Activated CD4-positive, alpha-beta T cell treated with anti-CD3 and anti-CD28 coated beads, Interleukin-10, Interleukin-2, amounts not matched to agents 100 ng/mL and 50 ng/mL, durations not matched to agents 16 hours and 8 hours (primary cell): Measurements from ENCODE around the gene LRP1.
"Not testable (repeated sequence)": the region's sequence is repeated elsewhere in the genome, so short reads cannot be mapped to it uniquely, and the experiment has no call there.

Source experiments
- DNase-seq: peaks from one replicate; pipeline ENCODE4 v3.0.0-alpha.2; 2020

Gene LRP1

DNA sequence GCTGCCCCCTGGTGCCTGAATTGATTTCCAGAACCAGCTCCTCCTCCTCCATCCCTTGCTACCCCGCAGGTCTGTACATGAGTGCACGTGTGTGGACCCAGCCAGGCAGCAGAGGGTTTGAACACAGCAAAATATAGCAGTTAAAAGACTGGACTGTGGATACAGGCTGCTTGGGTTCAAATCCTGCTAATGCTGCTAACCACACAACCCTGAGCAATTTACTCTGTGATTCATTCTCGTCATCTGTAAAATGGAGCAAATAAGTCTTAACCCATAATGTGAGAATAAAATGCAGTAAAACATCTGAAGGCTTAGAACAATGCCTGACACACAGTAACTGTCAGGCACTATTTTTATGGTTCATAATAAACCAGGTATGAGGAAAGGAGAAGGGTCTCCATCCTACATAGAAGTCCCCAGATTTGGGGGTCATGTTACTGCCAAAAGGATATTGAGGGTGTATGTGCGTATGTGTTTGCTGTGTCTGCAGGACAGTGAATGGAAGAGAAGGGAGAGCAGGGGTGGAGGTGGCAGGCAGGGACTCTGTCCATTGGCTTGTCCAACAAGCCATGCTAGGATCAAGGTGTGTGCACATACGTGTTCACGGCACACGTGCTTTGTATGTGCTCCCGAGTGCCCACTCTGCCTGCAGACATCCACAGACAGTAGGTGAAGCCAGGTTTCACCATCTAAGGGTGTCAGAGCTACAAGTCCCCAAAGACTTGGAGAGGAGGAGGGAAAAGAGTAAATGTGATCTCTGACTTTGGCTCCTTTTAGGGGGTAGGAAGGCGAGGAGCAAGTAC, 15.6 kb upstream of the LRP1 start:
- no peak for DNase-seq

GRCh38 chr12:57116580-57117281, 11.6 kb upstream of the LRP1 start:
- no peak for DNase-seq

DNA sequence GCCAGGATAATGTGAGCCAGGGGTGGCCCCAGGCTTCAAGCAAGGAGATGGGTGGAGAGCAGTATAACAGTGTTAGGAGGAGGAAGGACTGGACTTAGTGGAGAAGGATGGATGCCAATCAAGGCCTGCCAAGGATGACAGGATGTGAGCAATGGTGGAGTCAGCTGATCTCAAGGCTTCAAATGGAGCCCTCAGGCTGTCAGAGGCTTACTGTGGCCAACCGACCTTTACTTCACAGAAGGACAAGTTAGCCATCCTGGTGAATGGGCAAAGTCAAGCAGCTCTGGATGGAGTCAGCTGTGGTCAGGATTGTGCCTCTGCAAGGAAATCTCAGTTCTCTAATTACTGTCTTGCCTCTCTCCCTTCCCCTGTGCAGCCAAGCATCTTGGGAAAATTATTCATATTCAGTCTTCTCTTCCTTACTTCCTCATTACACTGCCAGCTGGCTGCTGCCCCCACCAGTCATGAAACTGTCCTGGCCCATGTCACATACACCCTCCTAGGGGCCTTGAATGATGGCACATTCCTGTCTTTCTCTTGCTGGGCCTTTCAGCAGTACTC, 9.5 kb upstream of the LRP1 start:
- DNase-seq, result no peak

DNA sequence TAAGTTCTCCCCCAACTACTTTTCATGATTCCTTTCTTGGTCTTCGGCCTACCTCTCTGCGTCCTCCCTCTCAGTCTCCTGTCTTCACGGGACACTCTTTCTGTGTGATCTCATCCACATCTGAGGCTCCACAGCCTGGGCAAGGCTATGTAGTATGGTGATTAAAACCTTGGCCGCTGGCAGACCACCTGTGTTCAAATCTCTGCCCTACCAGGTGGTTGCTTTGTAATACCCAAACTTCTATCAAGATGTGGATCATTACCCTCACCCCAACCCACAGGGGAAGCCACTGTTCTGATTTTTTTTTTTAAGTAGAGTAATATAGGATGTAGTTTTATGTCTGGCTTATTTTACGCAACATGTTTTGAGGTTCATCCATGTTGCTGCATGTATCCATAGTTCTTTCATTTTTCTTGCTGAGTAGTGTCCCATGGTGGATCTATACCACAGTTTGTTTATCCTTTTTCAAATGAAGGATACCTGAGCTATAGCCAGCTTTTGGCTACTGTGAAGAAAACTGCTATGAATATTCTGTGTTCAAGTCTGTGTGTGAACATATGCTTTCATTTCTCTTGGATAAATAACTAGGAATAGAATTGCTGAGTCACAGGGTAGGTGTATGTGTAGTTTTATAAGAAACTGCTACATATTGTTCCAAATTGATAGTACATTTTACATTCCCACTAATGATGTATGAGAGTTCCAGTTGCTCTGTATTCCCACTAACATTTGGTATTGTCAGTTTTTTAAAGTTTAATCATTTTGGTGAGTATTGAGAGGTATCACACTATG, 8.8 kb upstream of the LRP1 start:
- DNase-seq, result no peak

- DNase-seq, result not testable (repeated sequence)
These were observed 7.6 kb upstream of the LRP1 start for GRCh38 chr12:57120718-57121117.

DNA sequence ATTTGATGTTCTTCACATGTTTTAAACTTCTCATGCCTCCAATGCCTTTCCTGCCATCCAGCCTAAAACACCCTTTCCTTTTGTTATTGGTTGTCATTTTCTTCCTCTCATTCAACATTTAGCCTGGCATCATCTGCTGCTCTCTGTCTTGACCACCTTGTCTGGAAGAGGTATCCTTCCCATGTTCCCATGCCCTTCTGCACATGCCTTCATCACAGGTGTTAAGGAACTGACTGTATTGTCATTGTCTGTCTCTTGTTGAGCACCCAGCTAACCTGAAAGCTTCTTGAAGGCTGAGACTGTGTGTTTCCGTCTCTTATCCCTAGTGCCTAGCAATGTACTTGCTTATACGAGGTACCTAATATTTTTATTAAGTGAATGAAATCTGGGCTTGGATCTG, 4.5 kb upstream of the LRP1 start:
- no peak for DNase-seq

GRCh38 chr12:57124261-57124877, 3.9 kb upstream of the LRP1 start:
- peak; percentile 82 for DNase-seq

- no peak for DNase-seq
These were observed 2.2 kb upstream of the LRP1 start for GRCh38 chr12:57126061-57126460.

- no peak for DNase-seq
These were observed 1.7 kb upstream of the LRP1 start for GRCh38 chr12:57126561-57126960.

GRCh38 chr12:57127101-57127725, 1.1 kb upstream of the LRP1 start:
- DNase-seq, result peak; percentile 26

GRCh38 chr12:57128519-57129247, 400 bp downstream of the LRP1 start:
- no peak for DNase-seq

DNA sequence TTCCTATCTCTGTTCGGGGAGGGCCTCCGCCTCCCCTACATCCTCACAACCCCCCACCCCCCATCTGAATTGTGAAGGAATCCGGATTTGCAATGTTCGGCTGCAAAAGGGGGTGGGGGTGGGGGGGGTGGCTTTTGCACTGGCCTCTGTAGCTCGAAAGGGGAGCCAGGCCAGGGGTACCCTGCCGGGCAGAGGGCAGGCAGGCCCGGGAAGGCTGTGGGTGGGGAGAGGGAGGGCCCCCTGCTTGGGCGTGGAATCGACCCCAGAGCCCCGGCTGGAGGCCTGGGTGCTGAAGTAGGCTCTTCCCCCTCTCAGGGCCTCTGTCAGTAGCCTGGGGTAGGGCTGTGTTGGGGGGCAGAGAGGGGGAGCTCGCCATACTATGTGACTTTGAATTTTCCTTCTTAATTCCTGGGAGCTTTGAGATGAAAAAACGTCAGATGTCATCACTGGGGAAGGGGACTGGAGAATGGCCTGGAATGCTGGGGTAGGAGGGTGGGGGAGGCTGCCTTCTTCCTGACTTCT, 1.1 kb downstream of the LRP1 start:
- no peak for DNase-seq

GRCh38 chr12:57129889-57130288, 1.6 kb downstream of the LRP1 start:
- no peak for DNase-seq

GRCh38 chr12:57130941-57131340, 2.7 kb downstream of the LRP1 start:
- no peak for DNase-seq

GRCh38 chr12:57131896-57132744, 3.8 kb downstream of the LRP1 start:
- no peak for DNase-seq

GRCh38 chr12:57133013-57133569, 4.8 kb downstream of the LRP1 start:
- DNase-seq, result no peak

GRCh38 chr12:57133916-57134315, 5.6 kb downstream of the LRP1 start:
- DNase-seq, result no peak

GRCh38 chr12:57134949-57135348, 6.7 kb downstream of the LRP1 start:
- no peak for DNase-seq

GRCh38 chr12:57135527-57136326, 7.4 kb downstream of the LRP1 start:
- DNase-seq, result no peak
